Esophagus squamous epithelium (tissue), 4 donors: ENCODE data around the gene SCAMP2.

Source experiments
- POLR2A ChIP-seq, 4 donors: fragments of 450-650 bp; IDR thresholded peaks; one replicate each; pipeline ENCODE4 v1.6.1; 2017; ENCODE audit warnings: antibody characterized with exemption in 4 of 4, mild to moderate bottlenecking in 4 of 4, moderate library complexity in 3 of 4
- TF ChIP-seq, protein P1 (sequence below), 6 experiments: fragments of 450-650 bp in 4 of 6; fragments of 200-600 bp in 2 of 6; sonication (generic) in 2 of 6; IDR thresholded peaks; one replicate each; pipeline ENCODE4 v1.5.1; 2016 to 2019; ENCODE audit warnings: antibody characterized with exemption in 6 of 6, mild to moderate bottlenecking in 4 of 6, moderate library complexity in 4 of 6

- TF ChIP-seq, protein P1, sequence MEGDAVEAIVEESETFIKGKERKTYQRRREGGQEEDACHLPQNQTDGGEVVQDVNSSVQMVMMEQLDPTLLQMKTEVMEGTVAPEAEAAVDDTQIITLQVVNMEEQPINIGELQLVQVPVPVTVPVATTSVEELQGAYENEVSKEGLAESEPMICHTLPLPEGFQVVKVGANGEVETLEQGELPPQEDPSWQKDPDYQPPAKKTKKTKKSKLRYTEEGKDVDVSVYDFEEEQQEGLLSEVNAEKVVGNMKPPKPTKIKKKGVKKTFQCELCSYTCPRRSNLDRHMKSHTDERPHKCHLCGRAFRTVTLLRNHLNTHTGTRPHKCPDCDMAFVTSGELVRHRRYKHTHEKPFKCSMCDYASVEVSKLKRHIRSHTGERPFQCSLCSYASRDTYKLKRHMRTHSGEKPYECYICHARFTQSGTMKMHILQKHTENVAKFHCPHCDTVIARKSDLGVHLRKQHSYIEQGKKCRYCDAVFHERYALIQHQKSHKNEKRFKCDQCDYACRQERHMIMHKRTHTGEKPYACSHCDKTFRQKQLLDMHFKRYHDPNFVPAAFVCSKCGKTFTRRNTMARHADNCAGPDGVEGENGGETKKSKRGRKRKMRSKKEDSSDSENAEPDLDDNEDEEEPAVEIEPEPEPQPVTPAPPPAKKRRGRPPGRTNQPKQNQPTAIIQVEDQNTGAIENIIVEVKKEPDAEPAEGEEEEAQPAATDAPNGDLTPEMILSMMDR (IDR thresholded peaks at IDR 0.05), result no peak
- TF ChIP-seq POLR2A (IDR thresholded peaks at IDR 0.05), result no peak
Observed at GRCh38 chr15:74845208-74845568, 28.0 kb downstream of the SCAMP2 start.
